ENCODE data around the gene FOXF2.

DNA sequence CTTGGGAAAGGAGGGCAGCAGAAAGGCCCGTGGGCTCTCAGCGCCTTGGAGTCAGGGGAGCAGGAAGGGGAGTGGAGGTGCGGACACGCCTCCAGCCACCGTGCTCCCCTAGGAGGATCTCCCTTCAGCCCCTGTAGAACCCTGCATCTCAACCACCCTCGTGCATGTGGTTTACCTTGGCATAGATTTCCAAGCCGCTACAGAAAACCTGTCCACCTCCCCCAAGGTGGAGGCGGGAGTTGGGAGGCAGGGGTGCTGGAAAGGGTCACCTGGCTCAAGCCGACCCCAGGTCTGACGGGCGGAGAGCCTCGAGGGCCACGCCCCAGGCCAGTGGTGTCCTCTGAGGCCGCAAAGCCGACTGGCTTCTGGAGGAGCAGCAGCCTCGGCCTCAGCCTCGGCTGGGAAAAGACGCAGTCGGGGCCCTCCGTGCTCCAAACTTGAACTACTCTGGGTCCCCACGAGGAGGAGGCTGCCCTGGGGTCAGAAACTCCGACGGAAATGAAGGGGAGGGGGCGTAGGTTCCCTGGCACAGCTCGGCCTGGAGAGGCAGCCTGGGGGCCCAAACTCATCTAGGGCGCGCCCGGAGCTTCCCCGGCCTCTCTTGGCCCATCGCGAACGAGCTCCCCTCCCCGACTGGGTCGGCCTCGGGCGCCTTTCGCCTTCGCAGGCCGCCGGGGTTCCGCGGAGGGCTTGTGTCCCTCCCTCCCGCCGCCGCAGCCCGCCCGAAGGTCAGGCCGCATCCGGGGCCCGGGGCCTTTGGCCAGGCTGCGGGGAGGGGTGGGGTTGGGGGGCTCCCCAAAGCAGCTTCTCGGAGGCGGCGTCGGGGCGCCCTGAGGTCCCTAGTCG, 6.3 kb upstream of the FOXF2 start:
- TF ChIP-seq, protein P1, sequence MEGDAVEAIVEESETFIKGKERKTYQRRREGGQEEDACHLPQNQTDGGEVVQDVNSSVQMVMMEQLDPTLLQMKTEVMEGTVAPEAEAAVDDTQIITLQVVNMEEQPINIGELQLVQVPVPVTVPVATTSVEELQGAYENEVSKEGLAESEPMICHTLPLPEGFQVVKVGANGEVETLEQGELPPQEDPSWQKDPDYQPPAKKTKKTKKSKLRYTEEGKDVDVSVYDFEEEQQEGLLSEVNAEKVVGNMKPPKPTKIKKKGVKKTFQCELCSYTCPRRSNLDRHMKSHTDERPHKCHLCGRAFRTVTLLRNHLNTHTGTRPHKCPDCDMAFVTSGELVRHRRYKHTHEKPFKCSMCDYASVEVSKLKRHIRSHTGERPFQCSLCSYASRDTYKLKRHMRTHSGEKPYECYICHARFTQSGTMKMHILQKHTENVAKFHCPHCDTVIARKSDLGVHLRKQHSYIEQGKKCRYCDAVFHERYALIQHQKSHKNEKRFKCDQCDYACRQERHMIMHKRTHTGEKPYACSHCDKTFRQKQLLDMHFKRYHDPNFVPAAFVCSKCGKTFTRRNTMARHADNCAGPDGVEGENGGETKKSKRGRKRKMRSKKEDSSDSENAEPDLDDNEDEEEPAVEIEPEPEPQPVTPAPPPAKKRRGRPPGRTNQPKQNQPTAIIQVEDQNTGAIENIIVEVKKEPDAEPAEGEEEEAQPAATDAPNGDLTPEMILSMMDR (IDR thresholded peaks at IDR 0.05; ENCODE audit: extremely low read depth in 1 of 2, insufficient read depth in 1 of 2, low read depth in 1 of 2, low read length in 2 of 2): no peak
- TF ChIP-seq EZH2 (IDR thresholded peaks at IDR 0.05; ENCODE audit: borderline replicate concordance, low read depth, low read length, severe bottlenecking) (peak; percentile 40), POLR2A (IDR thresholded peaks at IDR 0.05; ENCODE audit: low read depth, low read length) (no peak), POLR2AphosphoS5 (IDR thresholded peaks at IDR 0.05; ENCODE audit: insufficient read depth, low read depth, low read length) (no peak)
- TF ChIP-seq, protein P2, sequence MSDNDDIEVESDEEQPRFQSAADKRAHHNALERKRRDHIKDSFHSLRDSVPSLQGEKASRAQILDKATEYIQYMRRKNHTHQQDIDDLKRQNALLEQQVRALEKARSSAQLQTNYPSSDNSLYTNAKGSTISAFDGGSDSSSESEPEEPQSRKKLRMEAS (IDR thresholded peaks at IDR 0.05; ENCODE audit: insufficient read depth, insufficient read length): no peak
